ENCODE results near the gene RNF11.
A peak's percentile ranks its signal among the peaks of the same experiment; 100 is the strongest.

RNF11 gene

GRCh38 chr1:51299185-51299885 is 63.3 kb downstream of the RNF11 start:
- no peak for DNase-seq

- no peak for DNase-seq
Observed at GRCh38 chr1:51299981-51300670, 64.1 kb downstream of the RNF11 start.

- no peak for DNase-seq
Observed at GRCh38 chr1:51301152-51301843, 65.2 kb downstream of the RNF11 start.

- DNase-seq = no peak
Observed at GRCh38 chr1:51301844-51302162, 65.7 kb downstream of the RNF11 start.

- no peak for DNase-seq
Observed at GRCh38 chr1:51302270-51302669, 66.2 kb downstream of the RNF11 start.

- DNase-seq = no peak
Observed at GRCh38 chr1:51302746-51303145, 66.7 kb downstream of the RNF11 start.

- no peak for DNase-seq
Observed at GRCh38 chr1:51303315-51303714, 67.2 kb downstream of the RNF11 start.

GRCh38 chr1:51303751-51304251 is 67.7 kb downstream of the RNF11 start:
- no peak for DNase-seq

- no peak for DNase-seq
Observed at GRCh38 chr1:51304360-51304759, 68.3 kb downstream of the RNF11 start.

- no peak for DNase-seq
Observed at GRCh38 chr1:51305371-51305823, 69.3 kb downstream of the RNF11 start.

GRCh38 chr1:51306950-51307349 is 70.9 kb downstream of the RNF11 start:
- no peak for DNase-seq

- no peak for DNase-seq
Observed at GRCh38 chr1:51308636-51309035, 72.6 kb downstream of the RNF11 start.

- no peak for DNase-seq
Observed at GRCh38 chr1:51309291-51309690, 73.2 kb downstream of the RNF11 start.

- no peak for DNase-seq
Observed at GRCh38 chr1:51310871-51311613, 75.0 kb downstream of the RNF11 start.

- no peak for DNase-seq
Observed at GRCh38 chr1:51311826-51312225, 75.8 kb downstream of the RNF11 start.

GRCh38 chr1:51312718-51313117 is 76.6 kb downstream of the RNF11 start:
- DNase-seq = no peak

GRCh38 chr1:51313268-51313852 is 77.3 kb downstream of the RNF11 start:
- no peak for DNase-seq

- no peak for DNase-seq
Observed at GRCh38 chr1:51313961-51314777, 78.1 kb downstream of the RNF11 start.

- DNase-seq = no peak
Observed at GRCh38 chr1:51314974-51315373, 78.9 kb downstream of the RNF11 start.

- DNase-seq = peak; percentile 27
Observed at GRCh38 chr1:51316113-51316845, 80.2 kb downstream of the RNF11 start.

- no peak for DNase-seq
Observed at GRCh38 chr1:51316846-51317120, 80.7 kb downstream of the RNF11 start.

All from RPMI8226 (cell line).